Trophoblast cell (in vitro differentiated cells and primary cell): Measurements from ENCODE around the gene JUND.

Source experiments
- DNase-seq, 2 donors: peaks; one replicate each; pipeline ENCODE4 v3.0.0-alpha.2; 2016
- H2AFZ ChIP-seq: 2 replicates; pipeline ENCODE4 v1.6.1; 2013; ENCODE audit warnings: low read length, moderate library complexity, mild to moderate bottlenecking; ENCODE audit not compliant: insufficient read depth, poor library complexity
- H2AK5ac ChIP-seq: 2 replicates; pipeline ENCODE4 v1.6.1; 2013; ENCODE audit warnings: mild to moderate bottlenecking, low read length
- H2BK120ac ChIP-seq: 2 replicates; pipeline ENCODE4 v1.6.1; 2013; ENCODE audit warnings: low read length, mild to moderate bottlenecking, moderate library complexity; ENCODE audit not compliant: insufficient read depth, poor library complexity
- H2BK12ac ChIP-seq: 2 replicates; pipeline ENCODE4 v1.6.1; 2013; ENCODE audit warnings: mild to moderate bottlenecking, low read length, moderate library complexity
- H2BK5ac ChIP-seq: 2 replicates; pipeline ENCODE4 v1.6.1; 2013; ENCODE audit warnings: low read length, low read depth, moderate library complexity, mild to moderate bottlenecking; ENCODE audit not compliant: poor library complexity
- H3K14ac ChIP-seq: 2 replicates; pipeline ENCODE4 v1.6.1; 2013; ENCODE audit warnings: mild to moderate bottlenecking, low read length
- H3K18ac ChIP-seq: 2 replicates; pipeline ENCODE4 v1.6.1; 2013; ENCODE audit warnings: mild to moderate bottlenecking, low read length
- H3K23ac ChIP-seq: 2 replicates; pipeline ENCODE4 v1.6.1; 2013; ENCODE audit warnings: low read length
- H3K27ac ChIP-seq: 2 replicates; pipeline ENCODE4 v1.5.1; 2013; ENCODE audit warnings: low read depth, mild to moderate bottlenecking, inconsistent platforms, low read length, moderate library complexity
- H3K27me3 ChIP-seq: 2 replicates; pipeline ENCODE4 v1.6.1; 2013; ENCODE audit warnings: inconsistent platforms, mild to moderate bottlenecking, low read length, moderate library complexity; ENCODE audit not compliant: insufficient read depth
- H3K36me3 ChIP-seq, 2 experiments: 1 replicate in 1 of 2; 2 replicates in 1 of 2; pipeline ENCODE4 v1.6.1; 2013; ENCODE audit warnings: low read length in 2 of 2, mild to moderate bottlenecking in 2 of 2, moderate library complexity in 1 of 2; ENCODE audit not compliant: insufficient read depth in 2 of 2, control insufficient read depth in 1 of 2
- H3K4ac ChIP-seq: 2 replicates; pipeline ENCODE4 v1.6.1; 2013; ENCODE audit warnings: low read depth, mild to moderate bottlenecking, low read length, moderate library complexity
- H3K4me1 ChIP-seq, 2 experiments: 1 replicate in 1 of 2; 2 replicates in 1 of 2; pipeline ENCODE4 v1.6.1; 2013; ENCODE audit warnings: low read length in 2 of 2, mild to moderate bottlenecking in 2 of 2, moderate library complexity in 1 of 2; ENCODE audit not compliant: insufficient read depth in 2 of 2, control insufficient read depth in 1 of 2
- H3K4me2 ChIP-seq: 2 replicates; pipeline ENCODE4 v1.6.1; 2013; ENCODE audit warnings: inconsistent platforms, mild to moderate bottlenecking, low read length, moderate library complexity
- H3K4me3 ChIP-seq: 2 replicates; pipeline ENCODE4 v1.5.1; 2013; ENCODE audit warnings: mild to moderate bottlenecking, low read depth, low read length, inconsistent platforms
- H3K79me1 ChIP-seq: one replicate; pipeline ENCODE4 v1.6.1; 2013; ENCODE audit warnings: low read length
- H3K79me2 ChIP-seq: 2 replicates; pipeline ENCODE4 v1.6.1; 2013; ENCODE audit warnings: low read length, mild to moderate bottlenecking; ENCODE audit not compliant: control insufficient read depth, insufficient read depth, poor library complexity
- H3K9ac ChIP-seq: 2 replicates; pipeline ENCODE4 v1.6.1; 2013; ENCODE audit warnings: mild to moderate bottlenecking, low read length
- H3K9me3 ChIP-seq: 2 replicates; pipeline ENCODE4 v1.6.1; 2013; ENCODE audit warnings: low read depth, mild to moderate bottlenecking, control low read depth, inconsistent platforms, low read length; ENCODE audit not compliant: insufficient read depth
- H4K12ac ChIP-seq: 2 replicates; pipeline ENCODE4 v1.6.1; 2013; ENCODE audit warnings: low read depth, mild to moderate bottlenecking, low read length, moderate library complexity
- H4K8ac ChIP-seq: 2 replicates; pipeline ENCODE4 v1.6.1; 2013; ENCODE audit warnings: low read depth, mild to moderate bottlenecking, low read length, moderate library complexity
- H4K91ac ChIP-seq: one replicate; pipeline ENCODE4 v1.6.1; 2013; ENCODE audit warnings: low read depth, mild to moderate bottlenecking, low read length, moderate library complexity
- WGBS: extraction: QIAGEN DNeasy Blood & Tissue Kit; methylation state at CpG from one replicate; pipeline ENCODE4 v1.1.7; 2013; ENCODE audit warnings: missing lambda C conversion rate; ENCODE audit not compliant: insufficient read length, insufficient coverage; ENCODE audit errors: extremely low coverage; 5-methylcytosine and 5-hydroxymethylcytosine counted together

The JUND gene

GRCh38 chr19:18245297-18245696 lies 36.1 kb downstream of the JUND start:
- no peaks in the 10 kb centered on the region for H3K27me3 ChIP-seq

DNA sequence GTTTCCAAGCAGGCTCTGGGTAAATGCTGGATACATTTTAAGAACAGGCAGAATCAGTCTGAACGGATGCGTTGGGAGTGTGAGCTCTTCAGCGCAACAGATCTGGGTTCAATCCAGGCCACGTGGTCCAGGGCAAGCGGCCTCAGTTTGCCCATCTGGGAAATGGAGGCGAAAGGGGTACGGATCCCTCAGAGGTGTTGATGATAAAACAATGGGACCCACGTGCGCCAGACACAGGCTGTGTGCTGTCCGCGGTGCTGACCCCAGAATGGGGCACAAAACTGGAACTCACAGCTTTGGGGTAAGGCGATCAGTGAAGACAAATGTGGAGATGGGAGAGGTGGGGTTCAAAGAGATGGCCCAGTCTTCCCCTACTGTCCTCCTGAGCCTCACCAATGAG lies 42.1 kb downstream of the JUND start:
- DNase-seq = no peak
- no peak overlapping the region for H4K12ac ChIP-seq
- no CpG with 5 or more reads among the region's 12 CpGs for WGBS
- no peak overlapping the region for H3K23ac ChIP-seq
- H3K36me3 ChIP-seq = no peaks in the 10 kb centered on the region
- H3K4ac ChIP-seq = no peak overlapping the region
- no peak overlapping the region for H3K4me2 ChIP-seq
- H3K9me3 ChIP-seq = peaks cover 3% of the 10 kb centered on the region
- H3K27ac ChIP-seq = no peak overlapping the region
- H3K4me3 ChIP-seq = no peak overlapping the region
- no peak overlapping the region for H3K14ac ChIP-seq
- H2BK12ac ChIP-seq = no peak overlapping the region
- H3K18ac ChIP-seq = no peak overlapping the region
- no peak overlapping the region for H4K8ac ChIP-seq
- H4K91ac ChIP-seq = no peak overlapping the region
- no peak overlapping the region for H2BK120ac ChIP-seq
- no peaks in the 10 kb centered on the region for H3K79me1 ChIP-seq
- H3K79me2 ChIP-seq = no peaks in the 10 kb centered on the region
- no peaks in the 10 kb centered on the region for H3K4me1 ChIP-seq
- H3K27me3 ChIP-seq = no peaks in the 10 kb centered on the region
- no peak overlapping the region for H2AFZ ChIP-seq
- no peak overlapping the region for H2BK5ac ChIP-seq
- no peak overlapping the region for H2AK5ac ChIP-seq
- no peak overlapping the region for H3K9ac ChIP-seq

More at GRCh38 chr19:18245297-18245696, 36.1 kb downstream of the JUND start:
- Histone ChIP-seq H3K4me1 (no peaks in the 10 kb centered on the region), H3K23ac (no peak overlapping the region), H2AFZ (no peak overlapping the region), H3K14ac (no peak overlapping the region), H3K4me2 (no peak overlapping the region), H2AK5ac (no peak overlapping the region), H3K27ac (no peak overlapping the region), H2BK5ac (no peak overlapping the region), H3K36me3 (no peaks in the 10 kb centered on the region), H3K79me1 (no peaks in the 10 kb centered on the region), H3K9me3 (no peaks in the 10 kb centered on the region), H2BK120ac (no peak overlapping the region), H3K9ac (no peak overlapping the region), H3K79me2 (no peaks in the 10 kb centered on the region), H3K18ac (no peak overlapping the region), H3K4me3 (no peak overlapping the region), H2BK12ac (no peak overlapping the region), H4K91ac (no peak overlapping the region), H3K4ac (no peak overlapping the region), H4K12ac (no peak overlapping the region), H4K8ac (no peak overlapping the region)
- WGBS = no CpG with 5 or more reads among the region's 7 CpGs
- no peak for DNase-seq

DNA sequence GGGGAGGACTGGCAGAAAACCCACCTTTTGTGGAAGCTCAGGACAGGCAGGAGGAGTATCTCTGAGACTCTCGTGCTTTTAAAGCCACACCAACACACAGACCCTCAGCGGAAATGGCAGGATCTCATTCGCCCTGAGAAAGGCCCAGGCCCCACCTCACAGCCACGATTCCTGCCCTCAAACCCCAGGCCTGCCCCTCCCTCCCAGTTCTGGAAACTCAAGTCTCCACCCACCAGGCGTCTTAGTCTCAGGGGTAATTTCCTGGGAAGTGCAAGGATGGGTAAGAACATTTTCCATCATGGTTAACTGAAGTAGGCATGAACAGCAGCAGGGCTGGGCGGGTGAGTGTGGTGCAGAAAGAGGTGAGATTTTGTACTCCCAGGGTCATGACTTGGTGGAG lies 47.2 kb downstream of the JUND start:
- no peak for DNase-seq
- Histone ChIP-seq H3K9ac (no peak overlapping the region), H2AK5ac (no peak overlapping the region), H2BK12ac (no peak overlapping the region), H3K4ac (no peak overlapping the region), H2BK5ac (no peak overlapping the region), H4K8ac (no peak overlapping the region), H2BK120ac (no peak overlapping the region), H3K79me2 (no peaks in the 10 kb centered on the region), H3K4me3 (no peak overlapping the region), H3K27me3 (no peaks in the 10 kb centered on the region), H3K23ac (no peak overlapping the region), H4K91ac (no peak overlapping the region), H3K27ac (no peak overlapping the region), H2AFZ (no peak overlapping the region), H3K18ac (no peak overlapping the region), H3K36me3 (no peaks in the 10 kb centered on the region), H3K14ac (no peak overlapping the region), H3K4me1 (peaks cover 3 to 6% of the 10 kb centered on the region in 2 experiments), H3K79me1 (no peaks in the 10 kb centered on the region), H3K4me2 (no peak overlapping the region), H4K12ac (no peak overlapping the region), H3K9me3 (peaks cover 6% of the 10 kb centered on the region)
- no CpG with 5 or more reads among the region's 6 CpGs for WGBS

DNA sequence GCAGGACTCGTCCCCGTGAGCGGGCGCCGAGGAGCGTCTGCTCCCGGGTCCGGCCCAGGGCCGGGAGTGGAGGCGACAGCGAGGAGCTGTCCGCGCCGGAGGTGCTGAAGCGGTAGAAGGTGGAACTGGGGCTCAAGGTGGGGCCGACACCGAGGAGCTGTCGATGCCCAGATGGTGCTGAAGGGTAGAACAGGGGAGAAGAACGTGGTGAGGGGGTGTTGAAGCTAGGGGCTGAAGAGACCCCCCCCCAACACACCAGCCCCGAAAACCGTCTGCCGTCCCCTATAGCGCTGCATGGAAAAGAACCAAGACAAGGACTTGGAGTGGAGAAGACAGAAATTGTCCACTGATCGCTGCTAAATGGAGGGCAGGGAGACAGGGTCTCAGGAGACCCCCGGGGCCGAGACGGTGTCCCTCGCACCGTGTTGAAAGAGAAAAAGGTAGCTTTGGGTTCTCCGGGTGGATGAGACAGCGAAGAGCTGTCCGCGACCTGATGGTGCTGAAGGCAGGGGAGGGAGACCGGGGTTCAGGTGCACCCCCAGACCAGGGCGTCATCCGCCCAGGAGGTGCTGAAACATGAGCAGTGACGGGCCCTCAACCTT lies 48.1 kb downstream of the JUND start:
- no peaks in the 10 kb centered on the region for H3K79me1 ChIP-seq
- H2BK12ac ChIP-seq = no peak overlapping the region
- no peak overlapping the region for H3K27ac ChIP-seq
- H3K79me2 ChIP-seq = no peaks in the 10 kb centered on the region
- no peaks in the 10 kb centered on the region for H3K36me3 ChIP-seq
- H3K9ac ChIP-seq = no peak overlapping the region
- WGBS = no CpG with 5 or more reads among the region's 37 CpGs
- H2AFZ ChIP-seq = no peak overlapping the region
- no peaks in the 10 kb centered on the region for H3K27me3 ChIP-seq
- no peak overlapping the region for H4K8ac ChIP-seq
- H3K9me3 ChIP-seq = peaks cover 6% of the 10 kb centered on the region
- H3K4me1 ChIP-seq = peaks cover 3 to 6% of the 10 kb centered on the region in 2 experiments
- H3K18ac ChIP-seq = no peak overlapping the region
- H2AK5ac ChIP-seq = no peak overlapping the region
- no peak overlapping the region for H3K14ac ChIP-seq
- H2BK120ac ChIP-seq = no peak overlapping the region
- no peak overlapping the region for H3K4me3 ChIP-seq
- peak; percentile 53 to 77 for DNase-seq
- H3K4ac ChIP-seq = no peak overlapping the region
- peak overlapping the region; percentile 66 for H3K4me2 ChIP-seq
- no peak overlapping the region for H4K12ac ChIP-seq
- H4K91ac ChIP-seq = no peak overlapping the region
- H2BK5ac ChIP-seq = no peak overlapping the region
- no peak overlapping the region for H3K23ac ChIP-seq
